K562 (cell line): ENCODE data around the gene NDUFC2. TPM values are rescaled to one million over a fixed set of nuclear protein-coding genes. Genes with fewer than 3 reads are reported as not detected.
A peak's percentile ranks its signal among the peaks of the same experiment; 100 is the strongest.

Experiments
- DMBX1 ChIP-seq: fragments of 250-450 bp; sonication (Bioruptor Pico); IDR thresholded peaks from 2 replicates; pipeline ENCODE4 v1.8.0; 2022; ENCODE audit warnings: inconsistent platforms, mild to moderate bottlenecking, moderate library complexity, borderline replicate concordance
- ESRRA ChIP-seq: fragments of 450-650 bp; IDR thresholded peaks from 2 replicates; pipeline ENCODE4 v1.6.1; 2014; ENCODE audit warnings: low read depth, mild to moderate bottlenecking, moderate library complexity, borderline replicate concordance
- HMGN3 ChIP-seq: IDR thresholded peaks from 2 replicates; pipeline ENCODE4 v1.6.1; 2011; ENCODE audit warnings: borderline replicate concordance, low read depth, mild to moderate bottlenecking, mixed read lengths, low read length; ENCODE audit not compliant: insufficient read length; ENCODE audit errors: extremely low read depth
- RAD51 ChIP-seq: fragments of 450-650 bp; IDR thresholded peaks from 2 replicates; pipeline ENCODE4 v1.7.1; 2016; ENCODE audit warnings: low read depth, mild to moderate bottlenecking, borderline replicate concordance
- SNIP1 ChIP-seq: fragments of 450-650 bp; IDR thresholded peaks from 2 replicates; pipeline ENCODE4 v1.7.1; 2017; ENCODE audit warnings: low read depth, mild to moderate bottlenecking
- YY1 ChIP-seq, 3 experiments: IDR thresholded peaks; 2 replicates each; pipeline ENCODE4 v1.6.1; 2011; ENCODE audit warnings: low read length in 2 of 3, mild to moderate bottlenecking in 2 of 3, moderate library complexity in 2 of 3, borderline replicate concordance in 1 of 3, control low read depth in 1 of 3, low read depth in 1 of 3; ENCODE audit not compliant: insufficient read depth in 3 of 3, insufficient replicate concordance in 2 of 3, control insufficient read depth in 1 of 3, insufficient read length in 1 of 3; ENCODE audit errors: extremely low read depth in 1 of 3
- ZFP30 ChIP-seq: fragments of 250-450 bp; sonication (Bioruptor Pico); IDR thresholded peaks from 2 replicates; pipeline ENCODE4 v1.8.0; 2022; ENCODE audit warnings: moderate library complexity, mild to moderate bottlenecking, inconsistent platforms, borderline replicate concordance
- ZNF12 ChIP-seq: sonication (generic); formaldehyde crosslinking; IDR thresholded peaks from 2 replicates; pipeline ENCODE4 v1.4.0; 2020; ENCODE audit warnings: mild to moderate bottlenecking, missing genetic modification reagents
- ZNF146 ChIP-seq: IDR thresholded peaks from one replicate; pipeline ENCODE4 v1.6.1; 2018; ENCODE audit warnings: missing compliant biosample characterization; ENCODE audit not compliant: unreplicated experiment
- ZNF668 ChIP-seq: fragments of 250-450 bp; sonication (Bioruptor Pico); IDR thresholded peaks from 2 replicates; pipeline ENCODE4 v1.8.0; 2022; ENCODE audit warnings: mild to moderate bottlenecking, inconsistent platforms
- polyA plus RNA-seq, 8 experiments: library from polyadenylated mRNA; depleted of rRNA in 4 of 8; stranded (reverse) in 5 of 8; unstranded in 3 of 8; fragments of >200 nt; fragmentation: Nextera tagmentation in 2 of 8; fragmentation: Illumina TruSeq in 1 of 8; extraction: Ambion mirVana in 2 of 8; extraction: Trizol in 1 of 8; gene quantifications; 2 replicates each; pipeline versions ENCODE4 v1.2.1 to v1.2.3, GENCODE V29; 2011 to 2014; ENCODE audit warnings: inconsistent platforms in 1 of 8, missing spikeins in 1 of 8
- total RNA-seq, 7 experiments: library from RNA; depleted of rRNA in 6 of 7; stranded (reverse); fragments of >200 nt in 6 of 7; fragmentation: Illumina TruSeq in 2 of 7; extraction: Trizol in 2 of 7; gene quantifications; 2 replicates each; pipeline versions ENCODE4 v1.2.1 to v1.2.3, GENCODE V29; 2011 to 2021; ENCODE audit warnings: low replicate concordance in 1 of 7
- TF ChIP-seq, protein P1 (sequence below): sonication (generic); formaldehyde crosslinking; IDR thresholded peaks from 2 replicates; pipeline ENCODE4 v1.8.1; 2023; ENCODE audit warnings: mild to moderate bottlenecking, missing genetic modification reagents
- TF ChIP-seq, protein P2 (sequence below), 2 experiments: fragments of 450-650 bp; IDR thresholded peaks; 2 replicates each; pipeline ENCODE4 v1.6.1; 2018; ENCODE audit warnings: mild to moderate bottlenecking in 2 of 2, low read depth in 1 of 2; ENCODE audit not compliant: partially characterized antibody in 2 of 2
- TF ChIP-seq, protein P3 (sequence below): sonication (generic); formaldehyde crosslinking; IDR thresholded peaks from 2 replicates; pipeline ENCODE4 v1.4.0; 2020; ENCODE audit warnings: mild to moderate bottlenecking, missing genetic modification reagents
- TF ChIP-seq, protein P4 (sequence below): sonication (generic); formaldehyde crosslinking; IDR thresholded peaks from 2 replicates; pipeline ENCODE4 v1.8.1; 2022; ENCODE audit warnings: missing genetic modification reagents
- TF ChIP-seq, protein P5 (sequence below), 3 experiments: IDR thresholded peaks in 2 of 3; conservative IDR thresholded peaks in 1 of 3; 2 replicates each; pipeline ENCODE4 v1.5.1; 2011 to 2012; ENCODE audit warnings: low read length in 3 of 3, mild to moderate bottlenecking in 3 of 3, control low read depth in 2 of 3, improper control_type of control experiment in 1 of 3, inconsistent platforms in 1 of 3, low read depth in 1 of 3, mixed read lengths in 1 of 3, moderate library complexity in 1 of 3; ENCODE audit not compliant: insufficient read depth in 2 of 3

The NDUFC2 gene
- total and polyA plus RNA-seq, 9 of the 15 experiments (the other 6 are each of a cell fraction or from before 2014, with no cell fraction given), result 168 to 1,119 (median 442) TPM

DNA sequence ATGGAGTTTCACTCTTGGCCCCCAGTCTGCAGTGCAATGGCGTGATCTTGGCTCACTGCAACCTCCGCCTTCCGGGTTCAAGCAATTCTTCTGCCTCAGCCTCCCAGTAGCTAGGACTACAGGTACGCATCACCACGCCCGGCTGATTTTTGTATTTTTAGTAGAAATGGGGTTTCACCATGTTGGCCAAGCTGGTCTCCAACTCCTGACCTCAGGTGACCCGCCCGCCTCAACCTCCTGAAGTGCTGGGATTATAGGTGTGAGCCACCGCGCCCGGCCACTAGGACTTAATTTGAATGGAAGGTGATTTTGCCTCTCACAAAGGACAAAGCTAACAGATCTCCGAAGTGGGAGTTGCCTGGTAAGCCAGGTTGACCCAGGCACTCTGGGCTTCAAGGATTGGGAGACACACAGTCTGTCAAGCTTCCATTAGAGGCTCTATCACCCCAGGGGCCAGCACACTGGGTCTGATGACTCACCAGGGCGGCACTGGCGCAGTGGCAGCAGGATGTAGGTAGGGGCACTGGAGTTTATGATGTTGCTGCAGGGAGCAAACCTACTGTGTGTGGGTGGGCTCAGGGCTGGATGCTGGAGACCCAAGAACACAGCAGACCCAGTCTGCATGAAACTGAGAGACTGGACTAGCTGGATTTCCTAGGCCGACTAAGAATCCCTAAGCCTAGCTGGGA lies 38.8 kb downstream of the NDUFC2 start (continued):
- TF ChIP-seq, protein P1, sequence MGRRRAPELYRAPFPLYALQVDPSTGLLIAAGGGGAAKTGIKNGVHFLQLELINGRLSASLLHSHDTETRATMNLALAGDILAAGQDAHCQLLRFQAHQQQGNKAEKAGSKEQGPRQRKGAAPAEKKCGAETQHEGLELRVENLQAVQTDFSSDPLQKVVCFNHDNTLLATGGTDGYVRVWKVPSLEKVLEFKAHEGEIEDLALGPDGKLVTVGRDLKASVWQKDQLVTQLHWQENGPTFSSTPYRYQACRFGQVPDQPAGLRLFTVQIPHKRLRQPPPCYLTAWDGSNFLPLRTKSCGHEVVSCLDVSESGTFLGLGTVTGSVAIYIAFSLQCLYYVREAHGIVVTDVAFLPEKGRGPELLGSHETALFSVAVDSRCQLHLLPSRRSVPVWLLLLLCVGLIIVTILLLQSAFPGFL (CRISPR knock-in tag), result no peak
- TF ChIP-seq ZNF668 (CRISPR knock-in tag) (peak; percentile 36; the same call in 1 of the 2 replicates), ZNF146 (CRISPR knock-in tag) (no peak), HMGN3 (no peak), ESRRA (peak; percentile 58), DMBX1 (CRISPR knock-in tag) (no peak), RAD51 (no peak), SNIP1 (no peak), ZFP30 (CRISPR knock-in tag) (no peak), ZNF12 (CRISPR knock-in tag) (no peak), YY1 (IDR thresholded peaks at IDR 0.05; ENCODE audit: borderline replicate concordance in 1 of 3, control insufficient read depth in 1 of 3, extremely low read depth in 1 of 3, insufficient read depth in 3 of 3, insufficient read length in 1 of 3, insufficient replicate concordance in 2 of 3, low read depth in 1 of 3, low read length in 2 of 3) (peak in 1 of 3 experiments; percentile 31)
- TF ChIP-seq, protein P2, sequence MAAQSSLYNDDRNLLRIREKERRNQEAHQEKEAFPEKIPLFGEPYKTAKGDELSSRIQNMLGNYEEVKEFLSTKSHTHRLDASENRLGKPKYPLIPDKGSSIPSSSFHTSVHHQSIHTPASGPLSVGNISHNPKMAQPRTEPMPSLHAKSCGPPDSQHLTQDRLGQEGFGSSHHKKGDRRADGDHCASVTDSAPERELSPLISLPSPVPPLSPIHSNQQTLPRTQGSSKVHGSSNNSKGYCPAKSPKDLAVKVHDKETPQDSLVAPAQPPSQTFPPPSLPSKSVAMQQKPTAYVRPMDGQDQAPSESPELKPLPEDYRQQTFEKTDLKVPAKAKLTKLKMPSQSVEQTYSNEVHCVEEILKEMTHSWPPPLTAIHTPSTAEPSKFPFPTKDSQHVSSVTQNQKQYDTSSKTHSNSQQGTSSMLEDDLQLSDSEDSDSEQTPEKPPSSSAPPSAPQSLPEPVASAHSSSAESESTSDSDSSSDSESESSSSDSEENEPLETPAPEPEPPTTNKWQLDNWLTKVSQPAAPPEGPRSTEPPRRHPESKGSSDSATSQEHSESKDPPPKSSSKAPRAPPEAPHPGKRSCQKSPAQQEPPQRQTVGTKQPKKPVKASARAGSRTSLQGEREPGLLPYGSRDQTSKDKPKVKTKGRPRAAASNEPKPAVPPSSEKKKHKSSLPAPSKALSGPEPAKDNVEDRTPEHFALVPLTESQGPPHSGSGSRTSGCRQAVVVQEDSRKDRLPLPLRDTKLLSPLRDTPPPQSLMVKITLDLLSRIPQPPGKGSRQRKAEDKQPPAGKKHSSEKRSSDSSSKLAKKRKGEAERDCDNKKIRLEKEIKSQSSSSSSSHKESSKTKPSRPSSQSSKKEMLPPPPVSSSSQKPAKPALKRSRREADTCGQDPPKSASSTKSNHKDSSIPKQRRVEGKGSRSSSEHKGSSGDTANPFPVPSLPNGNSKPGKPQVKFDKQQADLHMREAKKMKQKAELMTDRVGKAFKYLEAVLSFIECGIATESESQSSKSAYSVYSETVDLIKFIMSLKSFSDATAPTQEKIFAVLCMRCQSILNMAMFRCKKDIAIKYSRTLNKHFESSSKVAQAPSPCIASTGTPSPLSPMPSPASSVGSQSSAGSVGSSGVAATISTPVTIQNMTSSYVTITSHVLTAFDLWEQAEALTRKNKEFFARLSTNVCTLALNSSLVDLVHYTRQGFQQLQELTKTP (IDR thresholded peaks at IDR 0.05; ENCODE audit: low read depth in 1 of 2, partially characterized antibody in 2 of 2), result no peak
- TF ChIP-seq, protein P3, sequence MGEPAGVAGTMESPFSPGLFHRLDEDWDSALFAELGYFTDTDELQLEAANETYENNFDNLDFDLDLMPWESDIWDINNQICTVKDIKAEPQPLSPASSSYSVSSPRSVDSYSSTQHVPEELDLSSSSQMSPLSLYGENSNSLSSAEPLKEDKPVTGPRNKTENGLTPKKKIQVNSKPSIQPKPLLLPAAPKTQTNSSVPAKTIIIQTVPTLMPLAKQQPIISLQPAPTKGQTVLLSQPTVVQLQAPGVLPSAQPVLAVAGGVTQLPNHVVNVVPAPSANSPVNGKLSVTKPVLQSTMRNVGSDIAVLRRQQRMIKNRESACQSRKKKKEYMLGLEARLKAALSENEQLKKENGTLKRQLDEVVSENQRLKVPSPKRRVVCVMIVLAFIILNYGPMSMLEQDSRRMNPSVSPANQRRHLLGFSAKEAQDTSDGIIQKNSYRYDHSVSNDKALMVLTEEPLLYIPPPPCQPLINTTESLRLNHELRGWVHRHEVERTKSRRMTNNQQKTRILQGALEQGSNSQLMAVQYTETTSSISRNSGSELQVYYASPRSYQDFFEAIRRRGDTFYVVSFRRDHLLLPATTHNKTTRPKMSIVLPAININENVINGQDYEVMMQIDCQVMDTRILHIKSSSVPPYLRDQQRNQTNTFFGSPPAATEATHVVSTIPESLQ (CRISPR knock-in tag), result no peak
- TF ChIP-seq, protein P4, sequence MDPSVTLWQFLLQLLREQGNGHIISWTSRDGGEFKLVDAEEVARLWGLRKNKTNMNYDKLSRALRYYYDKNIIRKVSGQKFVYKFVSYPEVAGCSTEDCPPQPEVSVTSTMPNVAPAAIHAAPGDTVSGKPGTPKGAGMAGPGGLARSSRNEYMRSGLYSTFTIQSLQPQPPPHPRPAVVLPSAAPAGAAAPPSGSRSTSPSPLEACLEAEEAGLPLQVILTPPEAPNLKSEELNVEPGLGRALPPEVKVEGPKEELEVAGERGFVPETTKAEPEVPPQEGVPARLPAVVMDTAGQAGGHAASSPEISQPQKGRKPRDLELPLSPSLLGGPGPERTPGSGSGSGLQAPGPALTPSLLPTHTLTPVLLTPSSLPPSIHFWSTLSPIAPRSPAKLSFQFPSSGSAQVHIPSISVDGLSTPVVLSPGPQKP (CRISPR knock-in tag), result no peak
- TF ChIP-seq, protein P5, sequence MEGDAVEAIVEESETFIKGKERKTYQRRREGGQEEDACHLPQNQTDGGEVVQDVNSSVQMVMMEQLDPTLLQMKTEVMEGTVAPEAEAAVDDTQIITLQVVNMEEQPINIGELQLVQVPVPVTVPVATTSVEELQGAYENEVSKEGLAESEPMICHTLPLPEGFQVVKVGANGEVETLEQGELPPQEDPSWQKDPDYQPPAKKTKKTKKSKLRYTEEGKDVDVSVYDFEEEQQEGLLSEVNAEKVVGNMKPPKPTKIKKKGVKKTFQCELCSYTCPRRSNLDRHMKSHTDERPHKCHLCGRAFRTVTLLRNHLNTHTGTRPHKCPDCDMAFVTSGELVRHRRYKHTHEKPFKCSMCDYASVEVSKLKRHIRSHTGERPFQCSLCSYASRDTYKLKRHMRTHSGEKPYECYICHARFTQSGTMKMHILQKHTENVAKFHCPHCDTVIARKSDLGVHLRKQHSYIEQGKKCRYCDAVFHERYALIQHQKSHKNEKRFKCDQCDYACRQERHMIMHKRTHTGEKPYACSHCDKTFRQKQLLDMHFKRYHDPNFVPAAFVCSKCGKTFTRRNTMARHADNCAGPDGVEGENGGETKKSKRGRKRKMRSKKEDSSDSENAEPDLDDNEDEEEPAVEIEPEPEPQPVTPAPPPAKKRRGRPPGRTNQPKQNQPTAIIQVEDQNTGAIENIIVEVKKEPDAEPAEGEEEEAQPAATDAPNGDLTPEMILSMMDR (IDR thresholded peaks at IDR 0.05 in 2 of 3, conservative IDR thresholded peaks at IDR 0.05 in 1 of 3; ENCODE audit: insufficient read depth in 2 of 3, low read depth in 1 of 3, low read length in 3 of 3), result no peak; a peak in 1 of 6 replicates
